ENCODE measurements around the gene RAB40C. TPM values are rescaled to one million over a fixed set of nuclear protein-coding genes. Genes with fewer than 3 reads are reported as not detected.

The RAB40C gene
- total RNA-seq, 6 experiments from 2014 or later = 10.0 to 14.1 (median 12.0) TPM

GRCh38 chr16:569445-570254 lies 20.2 kb upstream of the RAB40C start, which contains the start of gene PIGQ:
PIGQ (plus strand) TSS chr16:569968; CDS start chr16:574075, 4,107 bp downstream.
- DNase-seq (peak; percentile 64 to 73 (median 70)), ATAC-seq (peak; percentile 45 to 71 (median 65))
- Histone ChIP-seq H3K9me3 (no peaks in the 10 kb centered on the region), H3K4me1 (peaks cover 0 to 8% (median 0%) of the 10 kb centered on the region in 4 donors), H3K36me3 (no peaks in the 10 kb centered on the region), H3K27ac (peak within 1 kb of the TSS; percentile 44 to 68 (median 51)), H3K4me3 (peak within 1 kb of the TSS; percentile 69 to 93 (median 82)), H3K27me3 (no peaks in the 10 kb centered on the region)
- WGBS (ENCODE audit: insufficient coverage, low coverage, low lambda C conversion rate, missing lambda C conversion rate) = 12% methylated on average over 5 of the region's 87 CpGs
- no peak for TF ChIP-seq POLR2A (IDR thresholded peaks at IDR 0.05)
- intact Hi-C loops (cut with DNase I) = no loop called here

- DNase-seq = no peak
- no peaks in the 10 kb centered on the region for H3K36me3 ChIP-seq
- intact Hi-C loops (cut with DNase I) = no loop called here
Measured at GRCh38 chr16:572865-573650, 16.8 kb upstream of the RAB40C start.

GRCh38 chr16:574021-574760 lies 15.7 kb upstream of the RAB40C start:
- H3K27me3 ChIP-seq = no peaks in the 10 kb centered on the region
- no peak for ATAC-seq
- DNase-seq = no peak
- 60% methylated on average over 1 of the region's 46 CpGs for WGBS (ENCODE audit: insufficient coverage, low coverage, low lambda C conversion rate, missing lambda C conversion rate)
- intact Hi-C loops (cut with DNase I) = no loop called here
- TF ChIP-seq POLR2A (IDR thresholded peaks at IDR 0.05) = no peak
- no peak for TF ChIP-seq CTCF (IDR thresholded peaks at IDR 0.05)
- H3K4me1 ChIP-seq = peaks cover 0 to 7% (median 0%) of the 10 kb centered on the region in 4 donors
- no peaks in the 10 kb centered on the region for H3K36me3 ChIP-seq
- H3K27ac ChIP-seq = no peak overlapping the region
- H3K9me3 ChIP-seq = no peaks in the 10 kb centered on the region
- H3K4me3 ChIP-seq = no peak overlapping the region

More at GRCh38 chr16:572865-573650, 16.8 kb upstream of the RAB40C start:
- Histone ChIP-seq H3K27ac (no peak overlapping the region), H3K4me3 (no peak overlapping the region), H3K9me3 (no peaks in the 10 kb centered on the region), H3K27me3 (no peaks in the 10 kb centered on the region), H3K4me1 (peaks cover 0 to 8% (median 0%) of the 10 kb centered on the region in 4 donors)
- 93% methylated on average over 2 of the region's 27 CpGs for WGBS (ENCODE audit: insufficient coverage, low coverage, low lambda C conversion rate, missing lambda C conversion rate)
- TF ChIP-seq POLR2A (IDR thresholded peaks at IDR 0.05) = no peak
- no peak for TF ChIP-seq CTCF (IDR thresholded peaks at IDR 0.05)
- ATAC-seq = no peak

GRCh38 chr16:575354-576196 lies 14.3 kb upstream of the RAB40C start:
- Histone ChIP-seq H3K36me3 (no peaks in the 10 kb centered on the region), H3K4me3 (no peak overlapping the region), H3K9me3 (no peaks in the 10 kb centered on the region), H3K27ac (no peak overlapping the region), H3K4me1 (peaks cover 0 to 2% (median 0%) of the 10 kb centered on the region in 4 donors), H3K27me3 (no peaks in the 10 kb centered on the region)
- DNase-seq (no peak), ATAC-seq (no peak)
- intact Hi-C loops (cut with DNase I) = no loop called here
- WGBS (ENCODE audit: insufficient coverage, low coverage, low lambda C conversion rate, missing lambda C conversion rate) = no CpG with 5 or more reads among the region's 36 CpGs
- no peak for TF ChIP-seq CTCF (IDR thresholded peaks at IDR 0.05)
- TF ChIP-seq POLR2A (IDR thresholded peaks at IDR 0.05) = no peak
